C1 segment of cervical spinal cord (tissue), 14 donors: ENCODE results near the gene SYNGR4.
A peak's percentile ranks its signal among the peaks of the same experiment; 100 is the strongest.
"Not testable (repeated sequence)": the region's sequence is repeated elsewhere in the genome, so short reads cannot be mapped to it uniquely, and the experiment has no call there.

Experiments used
- DNase-seq, 14 donors: peaks; one replicate each; lab custom pipeline; 2025; lab: John Stamatoyannopoulos, UW

The SYNGR4 gene, protein sequence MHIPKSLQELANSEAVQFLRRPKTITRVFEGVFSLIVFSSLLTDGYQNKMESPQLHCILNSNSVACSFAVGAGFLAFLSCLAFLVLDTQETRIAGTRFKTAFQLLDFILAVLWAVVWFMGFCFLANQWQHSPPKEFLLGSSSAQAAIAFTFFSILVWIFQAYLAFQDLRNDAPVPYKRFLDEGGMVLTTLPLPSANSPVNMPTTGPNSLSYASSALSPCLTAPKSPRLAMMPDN

DNA sequence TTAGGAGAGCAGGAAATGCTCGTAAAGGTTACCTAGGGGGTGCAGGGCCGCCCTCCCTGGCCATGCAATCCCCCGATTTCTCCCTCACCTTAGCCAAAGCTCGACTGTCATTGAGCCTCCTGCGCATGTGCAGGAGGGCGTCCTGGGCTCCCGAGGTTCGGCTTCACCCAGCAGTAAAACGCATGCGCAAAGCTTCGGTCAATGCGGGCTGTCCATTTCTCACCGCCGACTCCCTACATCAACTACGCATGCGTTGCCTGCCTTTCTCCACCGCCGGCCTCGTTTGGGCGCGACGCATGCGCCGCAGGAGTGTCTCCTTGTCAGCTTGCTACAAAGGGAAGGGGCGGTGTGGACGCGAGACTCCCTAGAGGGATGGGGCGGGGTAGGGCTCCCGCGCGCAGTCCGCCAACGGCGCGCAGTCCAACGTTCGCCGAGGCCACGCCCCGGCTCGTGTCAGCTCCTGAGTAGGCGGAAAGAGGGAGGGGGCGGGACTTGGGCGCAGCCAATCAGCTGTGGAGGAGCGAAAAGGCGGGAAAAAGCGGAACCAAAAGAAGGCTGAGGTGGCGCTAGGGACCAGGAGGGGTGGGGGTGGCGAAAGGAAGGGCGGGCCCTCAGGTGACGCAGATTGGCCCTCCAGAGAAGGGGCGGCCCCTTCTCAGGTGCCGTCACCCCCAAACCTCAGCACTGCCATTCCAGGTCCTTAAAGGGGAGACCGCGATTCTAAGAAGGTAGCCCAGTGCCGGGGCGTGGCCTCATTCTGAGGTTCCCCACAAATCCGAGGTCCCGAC lies at the start of gene SYNGR4, which contains the start of gene TMEM143:
TSS of gene SYNGR4 (plus strand) at position 558 of the 788 bp plus-strand sequence. CDS start 1,476 bp downstream, outside the sequence.
TSS of gene TMEM143 (minus strand) at position 131 of the 788 bp plus-strand sequence. CDS start at position 111, 20 bp downstream.
- DNase-seq: peak; percentile 90 to 100 (median 99)

DNA sequence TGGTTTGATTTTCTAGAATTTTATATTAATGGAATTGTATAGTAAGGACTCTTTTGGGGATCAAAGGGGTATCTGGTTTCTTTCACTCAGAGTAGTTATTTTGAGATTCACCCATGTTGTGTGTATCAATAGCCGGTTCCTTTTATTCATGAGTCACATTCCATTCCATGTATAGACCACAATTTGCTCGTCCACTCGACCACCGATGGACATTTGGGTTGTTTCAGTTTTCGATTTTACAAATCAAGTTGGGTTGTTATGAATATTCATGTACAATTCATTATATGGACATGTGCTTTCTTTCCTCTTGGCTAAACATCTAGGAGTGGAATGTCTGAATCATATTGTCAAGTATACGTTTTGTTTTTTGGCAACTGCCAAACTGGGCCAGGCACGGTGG lies 48.5 kb upstream of the SYNGR4 start:
- DNase-seq: no peak

DNA sequence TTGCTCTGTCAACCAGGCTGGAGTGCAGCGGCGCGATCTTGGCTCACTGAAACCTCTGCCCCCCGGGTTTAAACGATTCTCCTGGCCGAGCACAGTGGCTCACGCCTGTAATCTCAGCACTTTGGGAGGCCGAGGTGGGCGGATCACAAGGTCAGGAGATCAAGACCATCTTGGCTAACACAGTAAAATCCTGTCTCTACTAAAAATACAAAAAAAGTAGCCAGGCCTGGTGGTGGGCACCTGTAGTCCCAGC lies 46.5 kb upstream of the SYNGR4 start:
- DNase-seq: not testable (repeated sequence)

DNA sequence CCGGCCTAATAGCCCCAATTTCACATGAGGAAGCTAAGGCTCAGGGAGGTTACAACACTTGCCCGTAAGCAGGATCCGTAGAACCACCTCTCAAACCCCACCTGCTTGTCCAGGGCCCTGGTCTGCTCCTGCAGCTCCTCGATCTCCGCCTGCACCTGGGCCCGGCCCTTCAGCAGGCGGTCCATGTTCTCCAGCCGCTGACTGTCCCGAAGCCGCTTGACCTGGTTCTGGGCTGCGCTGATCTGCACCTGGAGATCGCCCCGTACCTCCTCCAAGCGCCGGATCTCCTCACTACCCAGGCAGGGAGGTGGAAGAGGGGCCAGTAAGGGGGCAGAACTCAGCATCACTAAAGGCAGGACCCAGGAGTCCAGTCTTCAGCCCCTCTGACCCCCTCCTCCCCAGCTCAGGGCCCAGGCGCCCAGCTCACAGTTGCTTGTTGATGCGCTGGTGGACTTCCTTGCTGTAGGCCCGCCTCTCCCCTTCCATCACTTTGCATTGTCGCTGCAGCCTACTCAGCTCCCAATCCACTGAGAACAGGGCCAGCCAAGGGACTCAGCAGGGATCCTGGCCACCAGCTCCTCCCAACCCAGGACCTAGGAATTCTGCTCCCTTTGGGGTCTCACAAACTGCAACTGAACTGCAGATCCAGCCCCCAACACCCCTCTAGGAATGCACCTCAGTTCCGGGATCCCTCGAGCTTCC lies 45.7 kb upstream of the SYNGR4 start:
- DNase-seq: no peak

DNA sequence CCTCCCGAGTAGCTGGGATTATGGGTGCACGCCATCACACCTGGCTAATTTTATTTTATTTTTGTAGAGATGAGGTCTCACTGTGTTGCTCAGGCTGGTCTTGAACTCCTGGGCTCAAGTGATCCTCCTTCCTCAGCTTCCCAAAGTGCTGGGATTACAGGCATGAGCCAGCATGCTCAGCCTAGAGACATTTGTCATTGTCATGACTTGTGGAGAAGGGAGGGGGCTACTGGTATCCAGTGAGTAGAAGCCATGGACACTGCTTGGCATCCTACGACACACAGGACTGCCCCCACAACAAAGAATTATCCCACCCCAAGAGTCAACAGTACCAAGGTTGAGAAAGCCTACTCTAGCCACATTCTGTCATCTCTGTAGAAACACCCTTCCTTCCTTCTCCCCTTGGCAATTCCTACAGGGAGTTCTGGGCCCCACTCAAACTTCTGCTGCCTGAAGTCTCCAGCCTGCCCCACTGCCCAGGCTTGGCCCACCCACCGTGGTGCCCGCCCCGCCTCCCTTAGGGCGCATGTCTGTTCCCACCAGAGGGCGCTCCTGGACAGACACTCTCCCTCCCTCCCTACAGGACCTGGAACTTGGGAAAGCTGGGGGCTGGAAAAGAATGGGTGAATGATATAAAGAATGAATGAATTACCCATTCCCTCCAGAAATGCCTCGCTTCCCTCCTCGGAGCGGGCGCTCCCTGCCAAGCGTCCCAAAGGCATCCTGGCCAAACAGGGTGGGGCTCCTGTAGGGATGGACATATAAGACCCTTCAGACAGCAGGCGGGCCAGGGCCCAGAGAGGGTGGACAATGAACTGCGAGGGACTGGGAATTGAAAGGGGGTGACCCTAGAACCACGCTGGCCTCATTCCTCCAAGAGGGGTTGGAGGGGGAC lies 44.3 kb upstream of the SYNGR4 start:
- peak in 12 of 14 donors; percentile 12 to 78 (median 52) for DNase-seq

DNA sequence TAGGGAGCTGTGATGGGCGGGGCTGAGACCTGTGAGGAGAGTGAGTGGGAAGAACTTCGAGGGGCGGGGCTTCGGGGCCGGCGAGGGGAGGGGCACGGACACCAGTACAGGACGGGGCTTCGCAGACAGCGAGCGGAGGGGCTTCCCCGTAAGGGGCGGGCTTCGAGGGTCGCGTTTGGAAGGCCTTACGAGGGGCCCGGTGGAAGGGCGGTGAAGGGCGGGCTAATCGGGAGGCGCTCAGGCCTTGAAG lies 42.9 kb upstream of the SYNGR4 start:
- DNase-seq: peak in 12 of 14 donors; percentile 36 to 83 (median 71)

DNA sequence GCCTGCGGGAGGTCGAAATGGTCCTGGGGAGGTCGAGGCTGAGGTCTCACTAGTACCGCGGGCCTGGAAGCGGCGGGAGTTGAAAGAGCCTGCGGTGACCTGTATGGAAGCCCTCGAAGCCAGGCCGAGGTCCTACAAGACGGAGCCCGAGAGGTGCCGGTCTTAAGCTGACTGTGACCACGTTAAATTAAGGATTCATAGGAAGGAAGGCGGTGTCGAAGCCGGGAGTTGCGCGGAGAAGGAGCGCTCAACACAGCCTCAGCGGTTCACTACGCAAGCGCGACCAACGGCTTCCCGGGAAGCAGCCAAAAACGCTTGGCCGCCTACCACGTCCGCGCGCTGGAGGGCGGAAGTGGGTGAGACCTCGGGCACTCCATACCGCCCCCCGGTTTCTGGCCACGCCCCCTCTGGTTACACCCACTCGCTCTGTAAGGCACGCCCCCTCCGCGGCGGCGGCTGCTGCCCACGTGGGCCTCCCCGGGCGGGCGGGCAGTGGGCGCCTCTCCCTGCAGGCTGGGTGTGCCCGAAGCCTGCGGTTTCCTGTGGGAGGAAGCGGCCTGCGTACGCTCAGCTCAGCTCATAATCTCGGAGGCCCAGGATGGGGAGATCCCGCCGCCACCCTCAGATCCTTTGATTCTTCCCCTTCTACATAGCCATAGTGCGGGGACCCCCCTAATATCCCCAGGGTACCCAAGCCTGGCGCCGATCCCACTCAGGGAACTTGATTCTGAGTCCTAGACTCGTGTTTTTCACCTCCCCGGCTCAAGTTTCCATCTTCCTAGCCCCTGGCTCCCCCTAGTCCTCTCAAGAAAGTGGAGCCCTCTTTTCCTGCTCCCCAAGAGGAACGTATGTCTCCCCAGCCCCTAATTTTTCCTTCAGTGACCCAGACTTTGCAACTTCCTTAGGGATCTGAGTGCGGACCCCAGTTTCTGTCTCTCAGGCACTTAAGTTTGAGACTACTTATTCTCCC lies 42.3 kb upstream of the SYNGR4 start:
- peak; percentile 66 to 97 (median 93) for DNase-seq

DNA sequence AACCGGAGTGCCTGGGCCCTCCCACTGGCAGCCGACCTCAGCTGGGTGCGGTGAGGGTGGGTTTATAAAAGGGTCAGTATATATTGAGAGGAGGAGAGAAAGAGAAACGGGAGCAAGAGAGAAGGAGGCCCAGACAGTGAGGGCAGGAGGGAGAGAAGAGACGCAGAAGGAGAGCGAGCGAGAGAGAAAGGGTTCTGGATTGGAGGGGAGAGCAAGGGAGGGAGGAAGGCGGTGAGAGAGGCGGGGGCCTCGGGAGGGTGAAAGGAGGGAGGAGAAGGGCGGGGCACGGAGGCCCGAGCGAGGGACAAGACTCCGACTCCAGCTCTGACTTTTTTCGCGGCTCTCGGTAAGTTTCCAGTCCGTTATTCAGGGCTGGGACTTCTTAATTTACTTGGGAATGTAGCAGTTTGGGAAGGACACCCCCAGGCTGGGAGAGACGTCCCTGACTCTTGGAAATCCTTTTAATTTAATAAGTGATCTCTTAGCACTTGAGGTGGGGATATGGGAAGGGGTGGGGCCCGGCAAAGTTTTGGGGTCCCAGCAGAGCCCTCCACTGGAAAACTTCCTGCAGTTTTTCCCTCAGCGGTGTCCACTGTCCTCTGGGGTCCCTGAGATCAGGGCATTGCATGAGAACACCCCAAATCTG lies 38.8 kb upstream of the SYNGR4 start, which contains the start of gene EMP3:
TSS of gene EMP3 (plus strand) at position 288 of the 646 bp plus-strand sequence. CDS start 1,293 bp downstream, outside the sequence.
- DNase-seq: peak in 8 of 14 donors; percentile 8 to 65 (median 40)

DNA sequence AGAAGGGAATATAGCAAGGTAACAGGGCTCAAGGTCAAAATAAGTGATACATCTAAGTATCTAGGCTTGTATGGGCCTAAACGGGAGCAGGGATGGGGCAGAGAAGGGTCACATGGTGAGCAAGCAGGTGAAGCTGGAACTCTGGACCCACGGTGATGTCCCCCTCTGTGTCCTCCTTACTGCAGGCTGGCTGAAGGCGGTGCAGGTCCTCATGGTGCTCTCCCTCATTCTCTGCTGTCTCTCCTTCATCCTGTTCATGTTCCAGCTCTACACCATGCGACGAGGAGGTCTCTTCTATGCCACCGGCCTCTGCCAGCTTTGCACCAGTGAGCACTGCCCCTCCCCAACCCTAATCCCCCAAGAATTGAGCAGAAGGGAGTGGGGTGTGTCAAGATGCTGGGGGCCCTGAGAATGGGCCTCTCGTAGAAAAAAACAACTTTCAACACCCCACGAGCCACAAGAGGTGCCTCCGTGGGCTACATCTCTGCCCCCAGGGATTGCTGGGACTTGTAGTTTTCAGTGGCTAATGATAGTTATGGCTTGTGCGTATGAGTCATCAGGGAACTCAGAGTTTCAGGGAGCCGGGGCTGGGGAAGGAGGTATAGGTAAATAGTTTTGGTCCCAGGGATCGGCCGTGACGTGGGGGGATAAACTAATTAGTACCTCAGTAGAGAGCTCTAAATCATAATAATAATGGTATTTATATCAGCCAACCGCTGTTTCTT lies 34.8 kb upstream of the SYNGR4 start:
- peak in 1 of 14 donors; percentile 1 for DNase-seq

DNA sequence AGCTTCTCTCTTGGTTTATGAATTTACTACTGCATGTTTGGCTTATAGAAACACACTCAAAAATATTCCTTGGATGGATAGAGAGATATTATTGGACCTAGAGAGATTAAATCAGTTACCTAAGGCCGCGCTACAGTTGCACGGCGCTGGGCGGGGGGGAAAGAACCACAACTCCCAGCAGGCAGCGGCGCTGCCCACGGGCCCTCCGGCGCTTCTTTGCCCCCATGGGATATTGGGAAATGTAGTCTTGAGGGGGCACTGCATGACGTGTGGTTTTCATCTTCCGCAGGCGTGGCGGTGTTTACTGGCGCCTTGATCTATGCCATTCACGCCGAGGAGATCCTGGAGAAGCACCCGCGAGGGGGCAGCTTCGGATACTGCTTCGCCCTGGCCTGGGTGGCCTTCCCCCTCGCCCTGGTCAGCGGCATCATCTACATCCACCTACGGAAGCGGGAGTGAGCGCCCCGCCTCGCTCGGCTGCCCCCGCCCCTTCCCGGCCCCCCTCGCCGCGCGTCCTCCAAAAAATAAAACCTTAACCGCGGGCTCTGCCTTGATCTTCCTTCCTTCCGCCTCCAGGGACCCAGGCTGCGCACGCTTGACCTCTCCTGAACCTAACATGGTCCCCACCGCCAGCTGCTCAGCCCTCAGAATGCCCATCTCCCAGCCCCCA lies 34.0 kb upstream of the SYNGR4 start:
- peak in 13 of 14 donors; percentile 34 to 93 (median 78) for DNase-seq

DNA sequence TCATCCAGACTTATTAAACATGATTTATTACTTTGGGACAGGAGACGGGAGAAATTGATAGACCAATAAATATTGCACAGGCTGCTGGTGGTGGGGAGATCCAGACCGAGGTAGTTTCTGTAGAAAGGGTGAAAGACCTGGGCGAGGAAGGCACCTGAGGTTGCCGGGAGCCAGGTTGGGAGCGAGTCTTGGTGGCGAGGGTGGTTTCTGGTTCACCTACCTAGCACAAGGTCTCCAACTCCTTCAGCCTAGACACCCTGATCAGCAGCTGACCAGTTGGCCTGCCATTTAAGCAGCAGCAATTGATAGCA lies 31.9 kb upstream of the SYNGR4 start:
- no peak for DNase-seq

DNA sequence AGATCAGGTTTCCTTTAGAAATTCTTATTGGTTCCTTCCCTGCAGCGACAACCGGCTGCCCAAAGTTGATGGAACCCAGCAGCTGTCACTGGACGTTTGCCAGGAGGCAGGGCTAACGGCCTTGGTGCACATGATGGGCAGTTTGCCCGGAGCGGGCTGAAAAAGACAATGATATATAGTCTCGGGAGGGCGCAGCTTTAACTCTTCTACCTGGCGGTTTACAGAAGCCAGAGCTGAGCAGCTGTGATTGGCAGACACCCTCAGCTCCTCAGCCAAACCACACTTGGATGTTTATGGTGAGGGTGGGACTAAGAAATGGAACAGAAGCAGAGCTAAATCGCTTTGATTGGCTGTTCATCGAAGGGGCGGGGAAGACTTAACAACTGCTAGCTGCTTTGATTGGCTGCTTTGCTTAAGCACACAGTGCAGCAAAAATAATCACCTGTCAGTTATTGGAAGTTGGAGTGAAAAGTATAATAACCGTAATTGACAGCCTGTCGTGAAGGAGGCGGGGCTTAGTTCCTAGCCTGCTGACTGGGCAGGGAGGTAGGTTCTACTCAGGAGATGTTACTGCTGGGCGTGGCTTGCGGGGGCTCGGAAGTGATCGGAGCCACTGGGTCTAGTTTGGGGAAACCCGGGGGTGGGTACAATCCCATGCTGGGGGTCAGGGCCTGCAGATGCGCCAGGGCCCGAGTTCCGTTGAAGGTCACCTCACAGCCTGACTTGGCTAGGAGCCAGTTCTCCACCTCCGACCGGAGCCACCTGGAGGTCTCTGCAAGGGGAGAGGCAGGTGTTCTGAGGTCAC lies 31.3 kb upstream of the SYNGR4 start:
- peak in 12 of 14 donors; percentile 47 to 95 (median 80) for DNase-seq

DNA sequence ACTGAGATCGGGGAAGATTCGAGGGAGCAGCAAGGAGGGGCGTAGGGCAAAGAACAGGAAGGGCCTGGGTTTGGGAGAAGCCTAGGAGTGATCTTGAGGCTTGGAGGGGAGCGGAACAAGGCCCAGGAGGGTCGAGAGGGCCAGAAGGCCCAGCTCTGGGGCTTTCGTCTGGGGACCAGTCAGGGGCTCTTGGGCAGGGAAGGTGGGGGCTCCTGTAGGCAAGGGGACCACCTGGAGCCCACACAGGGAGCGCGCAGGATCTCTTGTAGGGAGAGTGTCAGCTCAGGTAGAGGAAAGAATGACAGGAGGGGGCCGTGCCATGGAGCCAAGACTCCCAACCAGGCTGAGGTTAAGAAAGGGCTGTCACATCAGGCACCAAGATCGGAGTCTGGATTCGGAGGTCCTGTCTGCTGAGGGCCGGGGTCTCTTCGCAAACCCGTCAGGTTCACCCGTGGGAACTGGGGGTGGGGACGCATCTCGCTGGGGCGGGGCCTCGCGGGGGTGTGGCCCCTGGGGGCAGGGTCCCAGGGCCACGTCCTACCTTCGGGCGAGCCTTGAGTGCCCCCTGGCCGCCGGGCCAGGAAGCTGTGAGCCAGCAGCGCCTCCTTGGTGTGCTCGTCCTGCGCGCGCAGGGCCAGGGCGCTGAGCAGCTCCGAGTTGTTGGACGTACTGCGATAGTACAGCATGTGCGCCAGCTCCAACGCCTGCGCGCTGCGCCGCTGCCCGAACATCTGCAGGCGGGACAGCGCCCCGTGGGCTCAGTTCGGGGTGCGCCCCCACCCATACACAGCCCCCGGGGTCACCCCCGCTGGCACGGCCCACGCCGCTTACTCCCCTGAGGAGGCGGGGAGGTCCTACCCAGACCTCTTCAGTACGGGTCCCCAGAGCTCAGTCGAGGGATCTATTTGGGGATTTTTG lies 30.4 kb upstream of the SYNGR4 start:
- peak in 12 of 14 donors; percentile 28 to 81 (median 48) for DNase-seq

DNA sequence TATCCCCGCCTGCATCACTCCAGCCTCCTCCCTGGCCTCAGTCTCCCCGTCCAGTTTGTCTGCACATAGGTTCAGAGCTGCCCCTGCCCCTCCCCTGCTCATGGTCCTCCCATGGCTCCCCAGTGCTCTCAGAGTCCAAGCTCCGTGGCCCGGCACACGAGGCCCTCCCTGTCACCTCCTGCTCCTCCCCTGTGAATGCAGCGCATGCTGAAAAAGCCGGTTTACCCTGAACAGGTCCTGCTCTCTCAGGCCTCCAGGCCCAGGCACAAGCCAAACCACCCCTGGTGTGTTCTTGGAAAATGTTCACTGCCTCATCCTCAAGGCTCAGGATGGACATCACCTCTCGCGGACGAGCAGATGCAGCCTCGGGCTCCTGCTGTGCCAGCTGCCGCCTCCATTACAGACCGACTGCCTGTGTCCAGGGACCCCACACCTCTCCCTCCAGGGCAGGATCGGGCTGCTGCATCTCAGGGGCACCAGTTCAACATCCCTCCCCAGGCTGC lies 25.9 kb upstream of the SYNGR4 start:
- no peak for DNase-seq

DNA sequence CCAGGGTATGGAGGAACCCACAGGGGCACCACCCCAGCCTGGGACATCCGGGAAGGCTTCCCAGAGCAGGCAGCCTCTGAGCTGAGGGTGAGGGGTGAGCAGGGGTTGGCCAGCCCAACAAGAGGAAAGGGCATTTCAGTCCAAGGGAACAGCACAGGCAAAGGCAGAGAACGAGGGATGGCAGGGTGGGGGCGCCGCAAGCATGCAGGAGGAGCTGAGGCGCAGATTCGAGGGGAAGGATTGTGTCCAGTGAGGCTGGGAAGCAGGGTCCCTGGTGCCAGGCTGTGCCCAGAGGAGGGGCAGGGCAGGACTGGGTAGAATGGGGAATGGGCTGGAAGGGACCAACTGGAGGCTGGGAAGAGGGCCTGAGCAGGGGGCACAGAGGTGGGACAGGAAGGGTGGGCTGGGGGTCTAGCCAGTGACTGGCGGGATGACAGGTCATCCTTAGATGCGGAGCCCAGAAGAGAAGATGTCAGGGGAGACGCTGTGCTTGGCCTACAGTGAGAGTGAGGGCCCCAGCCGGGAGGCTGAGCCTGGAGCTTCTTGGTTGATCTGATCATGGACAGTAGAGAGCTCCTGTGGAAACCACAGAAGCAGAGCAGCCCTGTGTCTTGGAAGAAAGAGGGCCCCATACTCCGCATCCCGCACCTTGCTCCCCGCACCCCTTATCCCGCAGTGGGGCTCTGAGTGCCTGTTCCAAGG lies 25.2 kb upstream of the SYNGR4 start:
- no peak for DNase-seq

DNA sequence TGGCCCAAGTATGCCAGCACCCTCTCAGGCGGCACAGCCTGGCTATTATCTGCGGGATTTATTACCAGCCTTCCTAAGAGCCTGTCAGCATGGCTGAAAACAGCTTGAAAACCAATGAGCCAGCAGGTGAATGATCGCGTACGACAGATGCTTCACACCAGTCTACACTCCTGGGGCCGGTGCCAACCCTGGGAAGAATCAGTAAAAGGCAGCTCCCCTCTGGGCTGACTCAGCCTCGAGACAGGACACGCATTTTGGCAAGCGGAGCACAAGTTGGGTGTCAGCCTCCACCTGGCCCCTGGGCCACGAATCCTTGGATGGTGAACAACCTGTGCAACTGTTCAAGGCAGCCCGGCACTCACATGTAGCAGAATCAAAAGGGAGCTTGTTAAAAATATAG lies 23.2 kb upstream of the SYNGR4 start:
- peak in 5 of 14 donors; percentile 8 to 55 (median 18) for DNase-seq
